ENCODE data around the gene IPO4. TPM values are rescaled to one million over a fixed set of nuclear protein-coding genes. Genes with fewer than 3 reads are reported as not detected.

IPO4 gene
- total and polyA plus RNA-seq, 9 of the 15 experiments (the other 6 are each of a cell fraction or from before 2014, with no cell fraction given), result 7.3 to 122 (median 31.8) TPM

DNA sequence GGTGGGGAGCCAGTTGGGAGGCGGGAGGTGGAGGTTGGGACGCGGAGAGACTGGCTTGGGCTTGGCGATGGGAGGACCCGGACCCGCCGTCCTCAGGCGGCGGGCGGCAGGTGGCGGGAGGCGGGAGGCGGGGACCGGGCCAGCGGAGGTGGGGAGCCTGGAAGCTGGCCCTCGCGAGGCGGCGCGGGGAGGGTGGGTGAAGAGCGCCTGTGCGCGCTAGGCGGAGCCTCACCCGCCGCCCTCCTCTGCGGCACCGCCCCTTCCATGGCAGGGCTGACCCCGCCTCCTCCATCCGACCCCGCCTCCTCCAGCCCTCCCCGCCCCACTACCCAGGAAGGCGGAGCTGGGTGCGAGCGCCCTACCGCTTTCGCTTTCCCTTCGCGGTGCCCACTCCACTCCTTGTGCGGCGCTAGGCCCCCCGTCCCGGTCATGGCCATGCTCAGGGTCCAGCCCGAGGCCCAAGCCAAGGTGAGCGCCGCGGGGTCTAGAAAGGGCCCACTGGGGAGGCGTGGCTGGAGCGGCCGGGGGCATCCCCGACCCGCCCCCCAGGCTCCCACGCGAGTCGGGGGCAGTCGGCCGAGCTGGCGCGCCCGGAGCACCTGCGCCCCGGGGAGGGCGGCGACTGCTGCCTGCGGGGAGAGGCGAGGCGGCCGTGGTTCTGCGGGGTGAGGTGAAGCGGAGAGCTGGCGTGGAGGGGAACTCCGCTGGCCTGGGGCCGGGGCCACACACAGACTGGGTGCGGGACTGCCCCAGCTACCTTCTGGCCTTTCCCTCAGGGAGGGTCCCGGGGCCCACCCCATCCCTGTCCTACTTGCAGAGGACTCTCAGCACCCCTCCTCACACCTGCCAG, 52.6 kb downstream of the IPO4 start, which contains the start of gene PSME1 (continued):
- TF ChIP-seq, protein P1, sequence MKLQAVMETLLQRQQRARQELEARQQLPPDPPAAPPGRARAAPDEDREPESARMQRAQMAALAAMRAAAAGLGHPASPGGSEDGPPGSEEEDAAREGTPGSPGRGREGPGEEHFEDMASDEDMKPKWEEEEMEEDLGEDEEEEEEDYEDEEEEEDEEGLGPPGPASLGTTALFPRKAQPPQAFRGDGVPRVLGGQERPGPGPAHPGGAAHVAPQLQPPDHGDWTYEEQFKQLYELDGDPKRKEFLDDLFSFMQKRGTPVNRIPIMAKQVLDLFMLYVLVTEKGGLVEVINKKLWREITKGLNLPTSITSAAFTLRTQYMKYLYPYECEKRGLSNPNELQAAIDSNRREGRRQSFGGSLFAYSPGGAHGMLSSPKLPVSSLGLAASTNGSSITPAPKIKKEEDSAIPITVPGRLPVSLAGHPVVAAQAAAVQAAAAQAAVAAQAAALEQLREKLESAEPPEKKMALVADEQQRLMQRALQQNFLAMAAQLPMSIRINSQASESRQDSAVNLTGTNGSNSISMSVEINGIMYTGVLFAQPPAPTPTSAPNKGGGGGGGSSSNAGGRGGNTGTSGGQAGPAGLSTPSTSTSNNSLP (IDR thresholded peaks at IDR 0.05; ENCODE audit: borderline replicate concordance, low read depth, low read length), result no peak
- TF ChIP-seq SREBF2 (CRISPR knock-in tag; IDR thresholded peaks at IDR 0.05) (no peak), POLR2G (IDR thresholded peaks at IDR 0.05; ENCODE audit: low read depth, low read length) (peak; percentile 79), NCOA2 (IDR thresholded peaks at IDR 0.05; ENCODE audit: partially characterized antibody in 2 of 2) (no peak), CREB1 (IDR thresholded peaks at IDR 0.05) (no peak), CREB1 (CRISPR knock-in tag; IDR thresholded peaks at IDR 0.05) (no peak), ETV6 (IDR thresholded peaks at IDR 0.05; ENCODE audit: borderline replicate concordance in 1 of 2, low read depth in 2 of 2, low read length in 1 of 2) (no peak), ETV6 (CRISPR knock-in tag; IDR thresholded peaks at IDR 0.05; ENCODE audit: borderline replicate concordance) (no peak), KHSRP (IDR thresholded peaks at IDR 0.05) (no peak), KDM5B (IDR thresholded peaks at IDR 0.05; ENCODE audit: insufficient replicate concordance, low read depth, low read length) (peak; percentile 23), RB1 (IDR thresholded peaks at IDR 0.05; ENCODE audit: low read depth) (peak; percentile 33; the same call in 1 of the 2 replicates), ZNF174 (CRISPR knock-in tag; IDR thresholded peaks at IDR 0.05) (no peak), TAF9B (IDR thresholded peaks at IDR 0.05; ENCODE audit: partially characterized antibody) (no peak), SMAD4 (CRISPR knock-in tag; conservative IDR thresholded peaks at IDR 0.05) (no peak), SAFB (IDR thresholded peaks at IDR 0.05; ENCODE audit: borderline replicate concordance, low read depth, low read length) (peak; percentile 87), ELF2 (CRISPR knock-in tag; IDR thresholded peaks at IDR 0.05) (no peak), ZNF445 (CRISPR knock-in tag; IDR thresholded peaks at IDR 0.05; ENCODE audit: low read depth) (no peak), YY1 (IDR thresholded peaks at IDR 0.05; ENCODE audit: borderline replicate concordance in 1 of 3, control insufficient read depth in 1 of 3, extremely low read depth in 1 of 3, insufficient read depth in 3 of 3, insufficient read length in 1 of 3, insufficient replicate concordance in 2 of 3, low read depth in 1 of 3, low read length in 2 of 3) (peak in 1 of 3 experiments; percentile 21), STAT5A (IDR thresholded peaks at IDR 0.05; ENCODE audit: borderline replicate concordance, low read length) (no peak)
- TF ChIP-seq, protein P2, sequence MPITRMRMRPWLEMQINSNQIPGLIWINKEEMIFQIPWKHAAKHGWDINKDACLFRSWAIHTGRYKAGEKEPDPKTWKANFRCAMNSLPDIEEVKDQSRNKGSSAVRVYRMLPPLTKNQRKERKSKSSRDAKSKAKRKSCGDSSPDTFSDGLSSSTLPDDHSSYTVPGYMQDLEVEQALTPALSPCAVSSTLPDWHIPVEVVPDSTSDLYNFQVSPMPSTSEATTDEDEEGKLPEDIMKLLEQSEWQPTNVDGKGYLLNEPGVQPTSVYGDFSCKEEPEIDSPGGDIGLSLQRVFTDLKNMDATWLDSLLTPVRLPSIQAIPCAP (CRISPR knock-in tag; IDR thresholded peaks at IDR 0.05; ENCODE audit: borderline replicate concordance), result 0 out of 2 replicates have a peak, but pooled peaks have one; percentile 77
- TF ChIP-seq, protein P3, sequence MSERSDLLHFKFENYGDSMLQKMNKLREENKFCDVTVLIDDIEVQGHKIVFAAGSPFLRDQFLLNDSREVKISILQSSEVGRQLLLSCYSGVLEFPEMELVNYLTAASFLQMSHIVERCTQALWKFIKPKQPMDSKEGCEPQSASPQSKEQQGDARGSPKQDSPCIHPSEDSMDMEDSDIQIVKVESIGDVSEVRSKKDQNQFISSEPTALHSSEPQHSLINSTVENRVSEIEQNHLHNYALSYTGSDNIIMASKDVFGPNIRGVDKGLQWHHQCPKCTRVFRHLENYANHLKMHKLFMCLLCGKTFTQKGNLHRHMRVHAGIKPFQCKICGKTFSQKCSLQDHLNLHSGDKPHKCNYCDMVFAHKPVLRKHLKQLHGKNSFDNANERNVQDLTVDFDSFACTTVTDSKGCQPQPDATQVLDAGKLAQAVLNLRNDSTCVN (CRISPR knock-in tag; IDR thresholded peaks at IDR 0.05), result no peak
- TF ChIP-seq, protein P4, sequence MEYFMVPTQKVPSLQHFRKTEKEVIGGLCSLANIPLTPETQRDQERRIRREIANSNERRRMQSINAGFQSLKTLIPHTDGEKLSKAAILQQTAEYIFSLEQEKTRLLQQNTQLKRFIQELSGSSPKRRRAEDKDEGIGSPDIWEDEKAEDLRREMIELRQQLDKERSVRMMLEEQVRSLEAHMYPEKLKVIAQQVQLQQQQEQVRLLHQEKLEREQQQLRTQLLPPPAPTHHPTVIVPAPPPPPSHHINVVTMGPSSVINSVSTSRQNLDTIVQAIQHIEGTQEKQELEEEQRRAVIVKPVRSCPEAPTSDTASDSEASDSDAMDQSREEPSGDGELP (CRISPR knock-in tag; IDR thresholded peaks at IDR 0.05; ENCODE audit: borderline replicate concordance), result peak; percentile 45; the same call in 1 of the 2 replicates
